Measurements from ENCODE around the gene SUSD2.

Gene SUSD2

DNA sequence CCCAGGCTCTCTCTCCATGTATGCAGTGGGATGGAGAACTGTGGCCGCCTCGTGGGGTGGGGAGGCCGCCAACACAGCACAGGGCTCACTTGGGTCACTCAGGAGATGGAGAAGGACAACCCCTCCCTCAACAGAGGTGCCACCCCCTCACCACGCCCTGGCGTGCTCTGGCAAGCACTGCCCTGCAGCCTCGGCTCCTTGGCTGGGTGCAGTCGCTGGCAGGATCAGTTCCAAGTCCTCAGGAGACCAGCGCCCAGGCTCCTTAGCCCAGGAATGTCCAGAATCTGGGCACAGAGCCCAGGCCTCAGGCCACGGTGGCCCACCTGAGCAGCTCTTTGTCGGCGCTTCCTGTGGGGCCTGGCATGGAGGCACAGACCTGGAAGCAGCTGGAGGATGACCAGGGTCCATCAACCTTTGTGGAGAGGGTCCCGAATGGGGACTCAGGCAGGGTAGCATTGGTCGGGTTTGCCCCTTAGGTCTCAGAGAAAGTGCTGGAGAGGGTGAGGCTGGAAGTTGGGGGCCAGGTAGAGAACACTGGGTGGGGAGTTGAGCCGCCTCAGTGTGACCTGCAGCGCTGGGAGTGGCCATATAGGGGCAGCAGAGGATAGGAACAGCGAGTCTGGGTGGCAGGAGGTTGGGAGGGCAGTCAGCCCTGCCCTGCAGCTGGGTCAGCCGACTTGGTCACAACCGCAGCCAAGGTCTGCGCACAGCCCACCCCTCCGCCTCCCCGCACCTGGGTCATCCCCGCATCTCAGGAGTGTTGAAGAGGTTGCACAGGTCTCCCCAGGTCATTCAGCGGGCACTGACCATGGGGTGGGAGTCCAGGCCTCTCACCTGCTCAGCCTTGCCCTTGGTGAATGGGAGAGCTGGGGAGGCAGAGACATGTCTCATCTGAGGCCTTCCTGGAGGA, 8.2 kb downstream of the SUSD2 start:
- Histone ChIP-seq H2AFZ (ENCODE audit: low read depth, low read length) (no peak overlapping the region), H3K9ac (ENCODE audit: low read length) (no peak overlapping the region), H3K4me2 (ENCODE audit: low read length) (no peak overlapping the region), H3K27ac (ENCODE audit: low read length) (no peak overlapping the region), H3K4me3 (ENCODE audit: low read length) (no peak overlapping the region), H3K36me3 (replicated peaks; ENCODE audit: low read depth, low read length) (no peaks in the 10 kb centered on the region), H3K79me2 (ENCODE audit: low read length) (no peaks in the 10 kb centered on the region), H3K9me3 (ENCODE audit: insufficient read depth, low read length) (no peaks in the 10 kb centered on the region), H4K20me1 (ENCODE audit: insufficient read depth, low read length) (no peaks in the 10 kb centered on the region), H3K4me1 (ENCODE audit: low read length) (no peaks in the 10 kb centered on the region), H3K27me3 (ENCODE audit: low read depth, low read length) (no peaks in the 10 kb centered on the region)
- no peak for TF ChIP-seq EZH2phosphoT487 (IDR thresholded peaks at IDR 0.05; ENCODE audit: low read depth)
- TF ChIP-seq, protein P1, sequence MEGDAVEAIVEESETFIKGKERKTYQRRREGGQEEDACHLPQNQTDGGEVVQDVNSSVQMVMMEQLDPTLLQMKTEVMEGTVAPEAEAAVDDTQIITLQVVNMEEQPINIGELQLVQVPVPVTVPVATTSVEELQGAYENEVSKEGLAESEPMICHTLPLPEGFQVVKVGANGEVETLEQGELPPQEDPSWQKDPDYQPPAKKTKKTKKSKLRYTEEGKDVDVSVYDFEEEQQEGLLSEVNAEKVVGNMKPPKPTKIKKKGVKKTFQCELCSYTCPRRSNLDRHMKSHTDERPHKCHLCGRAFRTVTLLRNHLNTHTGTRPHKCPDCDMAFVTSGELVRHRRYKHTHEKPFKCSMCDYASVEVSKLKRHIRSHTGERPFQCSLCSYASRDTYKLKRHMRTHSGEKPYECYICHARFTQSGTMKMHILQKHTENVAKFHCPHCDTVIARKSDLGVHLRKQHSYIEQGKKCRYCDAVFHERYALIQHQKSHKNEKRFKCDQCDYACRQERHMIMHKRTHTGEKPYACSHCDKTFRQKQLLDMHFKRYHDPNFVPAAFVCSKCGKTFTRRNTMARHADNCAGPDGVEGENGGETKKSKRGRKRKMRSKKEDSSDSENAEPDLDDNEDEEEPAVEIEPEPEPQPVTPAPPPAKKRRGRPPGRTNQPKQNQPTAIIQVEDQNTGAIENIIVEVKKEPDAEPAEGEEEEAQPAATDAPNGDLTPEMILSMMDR (IDR thresholded peaks at IDR 0.05; ENCODE audit: low read depth, low read length) = peak; percentile 85

DNA sequence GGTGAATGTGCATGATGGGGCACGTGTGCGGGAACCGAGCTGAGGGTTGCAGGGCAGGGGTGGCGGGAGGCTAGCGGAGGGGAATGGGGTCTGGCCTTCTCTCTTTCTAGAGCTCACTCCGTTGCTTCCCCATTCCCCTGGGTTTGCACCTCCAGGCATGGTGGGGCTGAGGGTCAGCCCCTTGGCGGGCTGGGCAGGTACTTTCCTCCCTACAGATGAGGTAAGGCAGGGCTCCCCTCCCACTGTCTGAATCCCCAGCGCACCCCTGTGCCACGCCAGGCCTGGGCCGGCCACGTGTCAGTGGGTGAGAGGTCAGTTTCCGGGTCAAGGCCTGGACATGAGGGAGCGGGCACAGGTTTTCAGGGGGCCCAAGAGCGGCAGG, 8.9 kb downstream of the SUSD2 start:
- Histone ChIP-seq H3K79me2 (ENCODE audit: low read length) (no peaks in the 10 kb centered on the region), H3K27me3 (ENCODE audit: low read depth, low read length) (no peaks in the 10 kb centered on the region), H4K20me1 (ENCODE audit: insufficient read depth, low read length) (no peaks in the 10 kb centered on the region), H3K9ac (ENCODE audit: low read length) (no peak overlapping the region), H3K4me1 (ENCODE audit: low read length) (no peaks in the 10 kb centered on the region), H3K27ac (ENCODE audit: low read length) (no peak overlapping the region), H3K36me3 (replicated peaks; ENCODE audit: low read depth, low read length) (no peaks in the 10 kb centered on the region), H2AFZ (ENCODE audit: low read depth, low read length) (no peak overlapping the region), H3K4me2 (ENCODE audit: low read length) (no peak overlapping the region), H3K9me3 (ENCODE audit: insufficient read depth, low read length) (no peaks in the 10 kb centered on the region), H3K4me3 (ENCODE audit: low read length) (no peak overlapping the region)
- TF ChIP-seq, protein P1 (IDR thresholded peaks at IDR 0.05; ENCODE audit: low read depth, low read length) = no peak
- no peak for TF ChIP-seq EZH2phosphoT487 (IDR thresholded peaks at IDR 0.05; ENCODE audit: low read depth)

DNA sequence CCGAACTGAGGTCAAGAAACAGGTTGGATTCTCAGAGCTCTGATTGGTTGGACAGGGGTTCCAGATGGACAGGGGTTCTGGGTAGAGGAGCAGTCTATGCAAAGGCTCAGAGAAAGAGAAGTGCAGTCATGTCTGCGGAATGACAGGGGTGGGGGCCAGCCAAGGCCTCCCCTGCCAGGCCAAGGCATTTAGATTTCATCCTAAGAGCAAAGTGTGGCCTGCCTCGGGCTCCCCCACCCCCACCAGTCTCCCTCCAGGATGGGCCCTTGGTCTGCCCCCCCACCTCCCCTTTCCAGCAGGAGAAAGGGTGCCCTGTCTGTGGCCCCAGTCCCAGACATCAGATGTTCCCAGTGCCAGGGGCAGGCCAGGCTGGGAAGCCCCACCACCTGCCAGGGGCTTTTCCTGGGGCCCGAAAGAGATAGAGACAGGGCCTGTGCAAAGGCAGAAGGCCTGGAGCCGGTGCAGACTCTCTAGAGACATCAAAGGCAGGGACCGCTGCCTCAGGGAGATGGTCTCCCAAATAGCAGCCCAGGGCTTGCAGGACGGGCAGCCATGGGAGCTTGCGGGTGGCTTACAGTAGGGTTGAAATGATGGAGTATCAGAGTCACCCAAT, 9.4 kb downstream of the SUSD2 start:
- H3K27ac ChIP-seq (ENCODE audit: low read length) = no peak overlapping the region
- no peak for TF ChIP-seq EZH2phosphoT487 (IDR thresholded peaks at IDR 0.05; ENCODE audit: low read depth)
- TF ChIP-seq, protein P1 (IDR thresholded peaks at IDR 0.05; ENCODE audit: low read depth, low read length) = no peak
- H3K79me2 ChIP-seq (ENCODE audit: low read length) = no peaks in the 10 kb centered on the region
- H3K9ac ChIP-seq (ENCODE audit: low read length) = no peak overlapping the region
- no peaks in the 10 kb centered on the region for H3K36me3 ChIP-seq (replicated peaks; ENCODE audit: low read depth, low read length)
- H2AFZ ChIP-seq (ENCODE audit: low read depth, low read length) = no peak overlapping the region
- H3K4me2 ChIP-seq (ENCODE audit: low read length) = no peak overlapping the region
- H3K27me3 ChIP-seq (ENCODE audit: low read depth, low read length) = no peaks in the 10 kb centered on the region
- no peaks in the 10 kb centered on the region for H4K20me1 ChIP-seq (ENCODE audit: insufficient read depth, low read length)
- no peak overlapping the region for H3K4me3 ChIP-seq (ENCODE audit: low read length)
- no peaks in the 10 kb centered on the region for H3K9me3 ChIP-seq (ENCODE audit: insufficient read depth, low read length)
- H3K4me1 ChIP-seq (ENCODE audit: low read length) = no peaks in the 10 kb centered on the region

DNA sequence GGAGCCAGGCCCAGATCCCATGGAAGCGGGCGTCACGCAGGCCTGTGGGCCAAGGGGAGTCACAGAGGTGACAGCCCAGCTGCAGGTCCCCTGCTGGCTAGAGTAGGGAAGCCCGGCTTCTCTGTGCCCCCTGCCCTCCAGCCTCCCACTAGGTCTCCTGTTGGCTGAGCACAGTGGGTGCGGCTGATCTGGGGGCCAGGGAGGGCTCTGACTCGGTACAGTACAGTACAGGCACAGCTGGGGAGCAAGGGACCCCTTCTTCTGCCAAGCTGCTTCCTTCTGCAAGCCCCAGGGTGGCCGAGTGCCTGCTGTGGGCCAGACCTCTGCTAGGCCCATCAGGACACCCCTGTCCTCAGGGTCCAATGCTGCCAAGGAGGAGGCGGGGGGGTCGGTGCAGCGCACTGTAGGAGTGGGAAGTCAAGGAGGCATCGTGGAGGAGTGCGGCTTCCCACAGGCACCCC, 10.1 kb downstream of the SUSD2 start:
- Histone ChIP-seq H3K9ac (ENCODE audit: low read length) (no peak overlapping the region), H3K4me1 (ENCODE audit: low read length) (no peaks in the 10 kb centered on the region), H3K27me3 (ENCODE audit: low read depth, low read length) (no peaks in the 10 kb centered on the region), H2AFZ (ENCODE audit: low read depth, low read length) (no peak overlapping the region), H3K4me2 (ENCODE audit: low read length) (no peak overlapping the region), H3K27ac (ENCODE audit: low read length) (no peak overlapping the region), H3K9me3 (ENCODE audit: insufficient read depth, low read length) (no peaks in the 10 kb centered on the region), H4K20me1 (ENCODE audit: insufficient read depth, low read length) (no peaks in the 10 kb centered on the region), H3K36me3 (replicated peaks; ENCODE audit: low read depth, low read length) (no peaks in the 10 kb centered on the region), H3K4me3 (ENCODE audit: low read length) (no peak overlapping the region), H3K79me2 (ENCODE audit: low read length) (no peaks in the 10 kb centered on the region)
- TF ChIP-seq, protein P1 (IDR thresholded peaks at IDR 0.05; ENCODE audit: low read depth, low read length) = no peak
- no peak for TF ChIP-seq EZH2phosphoT487 (IDR thresholded peaks at IDR 0.05; ENCODE audit: low read depth)
